ENCODE data around the gene C19orf12. TPM values are rescaled to one million over a fixed set of nuclear protein-coding genes. Genes with fewer than 3 reads are reported as not detected.
A peak's percentile ranks its signal among the peaks of the same experiment; 100 is the strongest.

C19orf12 gene
- total and polyA plus RNA-seq, 2 of the 13 experiments (the other 11 are each of a cell fraction or from before 2014, with no cell fraction given), result 17.7 to 34.4 TPM

DNA sequence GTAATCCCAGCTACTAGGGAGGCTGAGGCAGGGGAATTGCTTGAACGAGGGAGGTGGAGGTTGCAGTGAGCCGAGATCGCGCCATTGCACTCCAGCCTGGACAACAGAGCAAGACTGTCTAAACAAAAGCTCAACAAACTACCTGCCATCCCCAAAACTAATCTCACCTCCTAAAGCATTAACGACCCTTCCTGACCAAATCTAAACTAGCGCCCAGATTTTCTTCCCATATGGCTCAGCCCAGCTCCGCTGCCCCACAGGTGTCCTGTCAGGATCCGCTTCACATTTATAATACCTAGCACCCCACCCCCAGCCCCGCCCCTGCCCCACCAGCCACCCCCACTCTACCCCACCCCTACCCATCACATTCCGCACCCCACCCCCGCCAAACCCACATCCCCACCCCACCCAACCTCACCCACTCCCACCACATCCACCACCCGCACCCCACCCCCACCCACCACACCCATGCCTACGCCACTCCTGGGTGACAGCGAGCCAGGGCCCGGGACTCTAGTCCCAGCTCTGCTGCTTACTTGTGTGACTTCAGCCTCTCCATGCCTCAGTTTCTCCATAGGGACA, 599 bp downstream of the C19orf12 start:
- intact Hi-C loops (cut with micrococcal nuclease; ENCODE audit: unreplicated experiment) (no loop called here), in situ Hi-C loops (cut with HindIII; ENCODE audit: extremely low pct_ligation_motif_present, low pct_unique_long_range_greater_than_20kb) (no loop called here)
- H3K79me2 ChIP-seq (ENCODE audit: insufficient read depth, low read length), result peaks cover 9% of the 10 kb centered on the region
- ChIA-PET CTCF (ENCODE audit: low intra/inter-chr PET ratio, low total read pairs) (interaction anchor here (2.8 kb wide), 1 partner anchor 20 kb away, joined by 66 read pairs; no protein-coding TSS in a partner anchor), POLR2A (interaction anchor here (0.8 to 5.2 kb wide), 5 partner anchors 21 to 131 kb away, joined by 3 to 44 read pairs (median 4); partner anchors contain the start of genes PLEKHF1 and POP4)
- WGBS (ENCODE audit: low lambda C conversion rate), result 32% methylated on average over 15 of the region's 15 CpGs
- BruUV-seq (replicated peaks), result no TSS peak
- H3K9me3 ChIP-seq (ENCODE audit: low read length), result no peaks in the 10 kb centered on the region
- H3K4me1 ChIP-seq (ENCODE audit: insufficient read depth, low read length), result peaks cover 61% of the 10 kb centered on the region
- no peaks in the 10 kb centered on the region for H3K27me3 ChIP-seq (ENCODE audit: control insufficient read depth in 1 of 2, insufficient read depth in 2 of 2, low read length in 2 of 2)
- H3K27ac ChIP-seq (ENCODE audit: extremely low read length, insufficient read depth, low read length), result peak overlapping the region; percentile 87
- FAIRE-seq, result no peak
- no peaks in the 10 kb centered on the region for H3K36me3 ChIP-seq (replicated peaks in 1 of 2; ENCODE audit: control insufficient read depth in 1 of 2, insufficient read depth in 2 of 2, low read length in 2 of 2)
- no peak overlapping the region for H2AFZ ChIP-seq (ENCODE audit: low read length)
- DNase-seq (ENCODE audit: low spot score), result no peak
- H3K4me2 ChIP-seq (ENCODE audit: low read depth, low read length), result peak overlapping the region; percentile 89
- H4K20me1 ChIP-seq (ENCODE audit: insufficient read depth, low read length), result no peaks in the 10 kb centered on the region
- peak overlapping the region; percentile 90 for H3K9ac ChIP-seq (ENCODE audit: insufficient read depth, low read depth, low read length)
- ATAC-seq, result peak; percentile 2; the same call in 2 of the 3 replicates
- H3K4me3 ChIP-seq (replicated peaks in 1 of 3; ENCODE audit: insufficient read depth in 1 of 3, low read depth in 2 of 3, low read length in 3 of 3), result peak overlapping the region; percentile 77 to 96 (median 85)
- TF ChIP-seq, protein P1, sequence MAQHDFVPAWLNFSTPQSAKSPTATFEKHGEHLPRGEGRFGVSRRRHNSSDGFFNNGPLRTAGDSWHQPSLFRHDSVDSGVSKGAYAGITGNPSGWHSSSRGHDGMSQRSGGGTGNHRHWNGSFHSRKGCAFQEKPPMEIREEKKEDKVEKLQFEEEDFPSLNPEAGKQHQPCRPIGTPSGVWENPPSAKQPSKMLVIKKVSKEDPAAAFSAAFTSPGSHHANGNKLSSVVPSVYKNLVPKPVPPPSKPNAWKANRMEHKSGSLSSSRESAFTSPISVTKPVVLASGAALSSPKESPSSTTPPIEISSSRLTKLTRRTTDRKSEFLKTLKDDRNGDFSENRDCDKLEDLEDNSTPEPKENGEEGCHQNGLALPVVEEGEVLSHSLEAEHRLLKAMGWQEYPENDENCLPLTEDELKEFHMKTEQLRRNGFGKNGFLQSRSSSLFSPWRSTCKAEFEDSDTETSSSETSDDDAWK (CRISPR knock-in tag; IDR thresholded peaks at IDR 0.05), result no peak
- TF ChIP-seq ZMYM3 (CRISPR knock-in tag; IDR thresholded peaks at IDR 0.05) (no peak), ZFP82 (CRISPR knock-in tag; IDR thresholded peaks at IDR 0.05; ENCODE audit: borderline replicate concordance) (0 out of 2 replicates have a peak, but pooled peaks have one; percentile 6)

DNA sequence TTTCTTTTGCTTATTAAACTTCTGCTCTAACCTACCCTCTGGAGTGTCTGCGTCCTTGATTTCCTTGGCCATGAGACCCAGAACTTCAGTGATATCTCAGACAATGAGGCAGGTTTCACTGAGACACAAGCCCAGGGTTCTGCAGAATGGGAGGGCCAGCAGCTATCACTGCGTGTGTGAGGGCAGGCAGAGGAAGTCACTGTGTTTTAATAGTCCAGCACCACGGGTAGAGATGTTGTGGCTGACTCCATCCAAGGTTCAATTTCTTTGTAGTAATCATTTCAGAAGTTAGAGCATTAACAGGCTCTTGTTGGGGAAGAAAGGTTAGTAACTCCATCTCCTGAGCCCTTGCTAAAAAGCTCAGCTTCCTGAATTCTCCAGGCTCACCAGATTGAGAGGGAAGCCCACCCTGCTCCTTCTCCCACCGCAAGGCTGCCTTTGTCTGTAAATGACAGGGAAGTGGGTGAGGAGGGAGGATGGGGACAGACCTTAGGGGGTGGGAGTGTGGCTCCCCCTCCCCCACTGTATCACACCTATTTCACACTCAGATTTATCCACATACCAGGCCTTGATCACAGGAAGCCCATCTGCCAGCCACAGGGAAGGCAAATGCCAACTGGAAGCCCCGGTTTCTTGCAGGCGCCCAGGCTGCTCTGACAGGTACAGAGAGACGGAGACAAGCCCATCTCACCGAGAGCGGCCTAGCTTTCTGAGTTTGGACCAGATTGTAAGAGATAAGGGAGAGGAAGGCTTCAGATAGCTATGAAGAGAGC, 2.1 kb downstream of the C19orf12 start:
- intact Hi-C loops (cut with micrococcal nuclease; ENCODE audit: unreplicated experiment) (no loop called here), in situ Hi-C loops (cut with HindIII; ENCODE audit: extremely low pct_ligation_motif_present, low pct_unique_long_range_greater_than_20kb) (no loop called here)
- H3K4me1 ChIP-seq (ENCODE audit: insufficient read depth, low read length), result peaks cover 76% of the 10 kb centered on the region
- no peak overlapping the region for H3K4me3 ChIP-seq (replicated peaks in 1 of 3; ENCODE audit: insufficient read depth in 1 of 3, low read depth in 2 of 3, low read length in 3 of 3)
- H3K79me2 ChIP-seq (ENCODE audit: insufficient read depth, low read length), result peaks cover 9% of the 10 kb centered on the region
- no peaks in the 10 kb centered on the region; a peak in 1 of 5 replicates for H3K27me3 ChIP-seq (ENCODE audit: control insufficient read depth in 1 of 2, insufficient read depth in 2 of 2, low read length in 2 of 2)
- 0 out of 2 replicates have a peak overlapping the region, but pooled peaks have one; percentile 75 for H3K4me2 ChIP-seq (ENCODE audit: low read depth, low read length)
- no peaks in the 10 kb centered on the region for H3K36me3 ChIP-seq (replicated peaks in 1 of 2; ENCODE audit: control insufficient read depth in 1 of 2, insufficient read depth in 2 of 2, low read length in 2 of 2)
- DNase-seq (ENCODE audit: low spot score), result no peak
- no peak for TF ChIP-seq NR1H2 (CRISPR knock-in tag; IDR thresholded peaks at IDR 0.05; ENCODE audit: borderline replicate concordance, low read depth)
- no peak for TF ChIP-seq ZNF703 (CRISPR knock-in tag; IDR thresholded peaks at IDR 0.05; ENCODE audit: borderline replicate concordance)
- no peak for TF ChIP-seq RBM22 (optimal IDR thresholded peaks at IDR 0.05; ENCODE audit: low read length)
- TF ChIP-seq, protein P2, sequence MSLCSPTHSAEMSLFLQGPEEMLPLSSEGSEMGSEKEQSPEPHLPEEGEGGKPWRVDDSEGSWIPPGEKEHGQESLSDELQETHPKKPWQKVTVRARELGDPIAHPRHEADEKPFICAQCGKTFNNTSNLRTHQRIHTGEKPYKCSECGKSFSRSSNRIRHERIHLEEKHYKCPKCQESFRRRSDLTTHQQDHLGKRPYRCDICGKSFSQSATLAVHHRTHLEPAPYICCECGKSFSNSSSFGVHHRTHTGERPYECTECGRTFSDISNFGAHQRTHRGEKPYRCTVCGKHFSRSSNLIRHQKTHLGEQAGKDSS (CRISPR knock-in tag; IDR thresholded peaks at IDR 0.05; ENCODE audit: borderline replicate concordance, low read depth), result no peak
- TF ChIP-seq ZNF570 (CRISPR knock-in tag; IDR thresholded peaks at IDR 0.05; ENCODE audit: borderline replicate concordance), result no peak
- TF ChIP-seq JUND (CRISPR knock-in tag; IDR thresholded peaks at IDR 0.05), result no peak
- TF ChIP-seq NKX3-1 (CRISPR knock-in tag; IDR thresholded peaks at IDR 0.05), result no peak
- TF ChIP-seq, protein P3, sequence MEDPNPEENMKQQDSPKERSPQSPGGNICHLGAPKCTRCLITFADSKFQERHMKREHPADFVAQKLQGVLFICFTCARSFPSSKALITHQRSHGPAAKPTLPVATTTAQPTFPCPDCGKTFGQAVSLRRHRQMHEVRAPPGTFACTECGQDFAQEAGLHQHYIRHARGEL (CRISPR knock-in tag; IDR thresholded peaks at IDR 0.05), result no peak
- TF ChIP-seq ZNF343 (CRISPR knock-in tag; IDR thresholded peaks at IDR 0.05), result no peak
- TF ChIP-seq SRSF4 (IDR thresholded peaks at IDR 0.05; ENCODE audit: low read depth, low read length, poor library complexity, severe bottlenecking), result no peak
- CTCF ChIA-PET (ENCODE audit: low intra/inter-chr PET ratio, low total read pairs), result no interaction called here
- no peak overlapping the region for H2AFZ ChIP-seq (ENCODE audit: low read length)
- WGBS (ENCODE audit: low lambda C conversion rate), result 81% methylated on average over 9 of the region's 9 CpGs
- no peaks in the 10 kb centered on the region for H4K20me1 ChIP-seq (ENCODE audit: insufficient read depth, low read length)
- BruUV-seq (replicated peaks), result no TSS peak
- peak overlapping the region; percentile 20 for H3K27ac ChIP-seq (ENCODE audit: extremely low read length, insufficient read depth, low read length)
- H3K9me3 ChIP-seq (ENCODE audit: low read length), result no peaks in the 10 kb centered on the region
- no peak for FAIRE-seq
- POLR2A ChIA-PET, result interaction anchor here (1.5 to 5.2 kb wide), 2 partner anchors 47 to 107 kb away, joined by 5 to 44 read pairs; partner anchors contain the start of genes PLEKHF1 and POP4
- H3K9ac ChIP-seq (ENCODE audit: insufficient read depth, low read depth, low read length), result no peak overlapping the region
- no peak for ATAC-seq
